Activated T-cell treated with anti-CD3 and anti-CD28 coated beads for 1 hour (primary cell): ENCODE results near the gene INTS11.
A peak's percentile ranks its signal among the peaks of the same experiment; 100 is the strongest.

Source experiments
- DNase-seq: peaks from one replicate; pipeline ENCODE4 v3.0.0-alpha.2; 2020; ENCODE audit warnings: low read depth

The INTS11 gene

GRCh38 chr1:1312450-1313314 is 11.8 kb downstream of the INTS11 start:
- DNase-seq, result no peak

- DNase-seq, result no peak
Observed at GRCh38 chr1:1311107-1312104, 13.1 kb downstream of the INTS11 start.

- DNase-seq, result no peak
Observed at GRCh38 chr1:1310476-1311053, 13.9 kb downstream of the INTS11 start.

GRCh38 chr1:1310109-1310385 is 14.4 kb downstream of the INTS11 start:
- DNase-seq, result no peak

GRCh38 chr1:1309251-1310108 is 15.0 kb downstream of the INTS11 start:
- DNase-seq, result no peak

GRCh38 chr1:1308756-1309250 is 15.7 kb downstream of the INTS11 start:
- DNase-seq, result no peak

- peak; percentile 77 for DNase-seq
Observed at GRCh38 chr1:1307923-1308755, 16.3 kb downstream of the INTS11 start, which contains the start of the genes ACAP3 and PUSL1. Gene ACAP3 (minus strand): TSS chr1:1307930. CDS start chr1:1307815, 115 bp downstream. Gene PUSL1 (plus strand): TSS chr1:1308597. CDS start chr1:1308644, 47 bp downstream.

- DNase-seq, result no peak
Observed at GRCh38 chr1:1307261-1307922, 17.1 kb downstream of the INTS11 start.

- no peak for DNase-seq
Observed at GRCh38 chr1:1306661-1307260, 17.7 kb downstream of the INTS11 start.

- no peak for DNase-seq
Observed at GRCh38 chr1:1306070-1306660, 18.3 kb downstream of the INTS11 start.

GRCh38 chr1:1305300-1306069 is 19.0 kb downstream of the INTS11 start:
- peak; percentile 67 for DNase-seq

- DNase-seq, result no peak
Observed at GRCh38 chr1:1304331-1305299, 19.8 kb downstream of the INTS11 start.

GRCh38 chr1:1303736-1304135 is 20.7 kb downstream of the INTS11 start:
- no peak for DNase-seq

GRCh38 chr1:1302951-1303509 is 21.4 kb downstream of the INTS11 start:
- DNase-seq, result no peak

GRCh38 chr1:1302006-1302430 is 22.4 kb downstream of the INTS11 start:
- DNase-seq, result no peak

- DNase-seq, result no peak
Observed at GRCh38 chr1:1300352-1300739, 24.1 kb downstream of the INTS11 start.
